ENCODE results near the gene PPP6R3. TPM values are rescaled to one million over a fixed set of nuclear protein-coding genes. Genes with fewer than 3 reads are reported as not detected.

The PPP6R3 gene
- total and polyA plus RNA-seq, 2 donors (not counting 3 experiments of a cell fraction or from before 2014, with no cell fraction given) = 31.7 to 98.8 TPM

DNA sequence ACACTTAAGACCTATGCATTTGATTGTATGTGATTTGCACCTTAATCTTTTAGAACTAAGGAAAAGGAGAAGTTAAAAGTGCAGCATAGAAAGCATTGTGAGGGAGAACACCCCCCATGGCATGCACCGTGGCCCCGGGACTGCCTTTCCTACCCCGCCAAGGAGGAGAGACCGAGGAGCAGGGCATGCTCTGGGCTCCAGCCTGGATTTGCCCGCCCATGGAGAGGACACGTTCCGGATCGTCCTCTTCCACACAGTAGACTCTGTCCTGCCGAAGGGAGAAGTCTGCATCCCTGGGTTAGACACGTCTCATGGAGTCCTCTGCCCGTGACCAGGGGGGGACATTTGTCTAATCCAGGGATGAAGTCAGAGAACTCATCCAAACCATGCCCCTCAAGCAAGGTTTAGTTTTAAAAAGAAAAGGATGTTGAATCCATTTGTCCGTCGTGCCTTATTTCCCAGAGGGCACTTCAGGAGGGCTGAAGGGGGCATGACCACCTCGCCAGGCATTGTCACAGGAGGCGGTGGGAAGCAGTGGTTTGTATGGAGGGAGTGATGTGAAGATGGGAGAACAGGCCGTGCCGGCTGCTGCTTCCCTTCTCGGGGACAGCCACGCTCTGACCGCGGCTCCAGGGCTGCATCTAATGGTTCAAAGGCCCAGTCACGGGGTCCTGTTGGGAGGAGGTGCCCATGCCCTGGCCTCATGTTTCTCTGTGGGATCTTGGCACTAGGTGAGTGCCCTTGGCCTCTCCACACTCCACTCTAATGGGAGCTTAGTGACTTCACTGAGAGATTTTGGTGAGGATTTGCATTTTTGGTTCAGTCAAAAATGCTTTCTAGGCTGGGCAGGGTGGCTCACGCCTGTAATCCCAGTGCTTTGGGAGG is 157.6 kb downstream of the PPP6R3 start:
- dilution Hi-C loops (cut with MboI; ENCODE audit: extremely low pct_ligation_motif_present, low sequenced_read_pairs) = no loop called here
- no peak for TF ChIP-seq POLR2AphosphoS5 (IDR thresholded peaks at IDR 0.05; ENCODE audit: insufficient read depth, low read depth, low read length)
- TF ChIP-seq, protein P1, sequence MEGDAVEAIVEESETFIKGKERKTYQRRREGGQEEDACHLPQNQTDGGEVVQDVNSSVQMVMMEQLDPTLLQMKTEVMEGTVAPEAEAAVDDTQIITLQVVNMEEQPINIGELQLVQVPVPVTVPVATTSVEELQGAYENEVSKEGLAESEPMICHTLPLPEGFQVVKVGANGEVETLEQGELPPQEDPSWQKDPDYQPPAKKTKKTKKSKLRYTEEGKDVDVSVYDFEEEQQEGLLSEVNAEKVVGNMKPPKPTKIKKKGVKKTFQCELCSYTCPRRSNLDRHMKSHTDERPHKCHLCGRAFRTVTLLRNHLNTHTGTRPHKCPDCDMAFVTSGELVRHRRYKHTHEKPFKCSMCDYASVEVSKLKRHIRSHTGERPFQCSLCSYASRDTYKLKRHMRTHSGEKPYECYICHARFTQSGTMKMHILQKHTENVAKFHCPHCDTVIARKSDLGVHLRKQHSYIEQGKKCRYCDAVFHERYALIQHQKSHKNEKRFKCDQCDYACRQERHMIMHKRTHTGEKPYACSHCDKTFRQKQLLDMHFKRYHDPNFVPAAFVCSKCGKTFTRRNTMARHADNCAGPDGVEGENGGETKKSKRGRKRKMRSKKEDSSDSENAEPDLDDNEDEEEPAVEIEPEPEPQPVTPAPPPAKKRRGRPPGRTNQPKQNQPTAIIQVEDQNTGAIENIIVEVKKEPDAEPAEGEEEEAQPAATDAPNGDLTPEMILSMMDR (IDR thresholded peaks at IDR 0.05; ENCODE audit: extremely low read depth in 1 of 2, insufficient read depth in 1 of 2, low read depth in 1 of 2, low read length in 2 of 2) = no peak
- no peak for TF ChIP-seq POLR2A (IDR thresholded peaks at IDR 0.05; ENCODE audit: low read depth, low read length)
- no peak for TF ChIP-seq FOS (IDR thresholded peaks at IDR 0.05; ENCODE audit: borderline replicate concordance, insufficient read depth, low read length)
- TF ChIP-seq MYC (IDR thresholded peaks at IDR 0.05; ENCODE audit: low read depth, low read length) = no peak
- H3K27me3 ChIP-seq (ENCODE audit: control insufficient read depth in 2 of 2, insufficient read depth in 2 of 2, low read length in 2 of 2) = no peaks in the 10 kb centered on the region
- ChIA-PET POLR2A (no interaction called here), CTCF (interaction anchor here (1.5 kb wide), 1 partner anchor 15 kb away, joined by 6 read pairs; no protein-coding TSS in a partner anchor)
- H3K4me1 ChIP-seq (ENCODE audit: control insufficient read depth, extremely low read depth, insufficient read depth, low read length) = no peaks in the 10 kb centered on the region
- no peak overlapping the region for H3K27ac ChIP-seq (ENCODE audit: insufficient read depth, low read depth, low read length)
- no peak for FAIRE-seq
- no peaks in the 10 kb centered on the region for H3K9me1 ChIP-seq (replicated peaks; ENCODE audit: control insufficient read depth, extremely low read depth, insufficient read depth, low read length)
- H3K36me3 ChIP-seq (ENCODE audit: control insufficient read depth in 2 of 2, extremely low read depth in 1 of 2, insufficient read depth in 2 of 2, low read length in 2 of 2) = peaks cover 11% of the 10 kb centered on the region in 2 experiments
- H2AFZ ChIP-seq (ENCODE audit: low read depth, low read length) = no peak overlapping the region
- H3K9me3 ChIP-seq (replicated peaks; ENCODE audit: control insufficient read depth, insufficient read depth, low read length) = no peaks in the 10 kb centered on the region
- no peak overlapping the region for H3K4me2 ChIP-seq (ENCODE audit: insufficient read depth, low read length)
- no peaks in the 10 kb centered on the region for H3K79me2 ChIP-seq (ENCODE audit: control insufficient read depth, insufficient read depth, low read length)
- intact Hi-C loops (cut with micrococcal nuclease) = no loop called here
- DNase-seq (ENCODE audit: low read depth, low spot score) = no peak
- H3K9ac ChIP-seq (replicated peaks; ENCODE audit: extremely low read depth, insufficient read depth, low read length) = no peak overlapping the region
- no peak overlapping the region for H3K4me3 ChIP-seq (replicated peaks in 1 of 3; ENCODE audit: insufficient read depth in 1 of 3, low read depth in 1 of 3, low read length in 3 of 3)
- no TSS peak for BruUV-seq (replicated peaks)
- no peaks in the 10 kb centered on the region for H4K20me1 ChIP-seq (replicated peaks; ENCODE audit: control insufficient read depth, extremely low read depth, insufficient read depth, low read length)

All from endothelial cell of umbilical vein (primary cell).